DND-41 (cell line): Measurements from ENCODE around the gene TMEM131L.

Source experiments
- EZH2 ChIP-seq: IDR thresholded peaks from 3 replicates; pipeline ENCODE4 v1.6.1; 2012; ENCODE audit warnings: borderline replicate concordance, low read depth, mild to moderate bottlenecking, moderate library complexity, low read length, inconsistent platforms; ENCODE audit not compliant: severe bottlenecking
- TF ChIP-seq, protein P1 (sequence below): IDR thresholded peaks from 2 replicates; pipeline ENCODE4 v1.5.1; 2012; ENCODE audit warnings: borderline replicate concordance, low read length, moderate library complexity, mild to moderate bottlenecking; ENCODE audit not compliant: poor library complexity, severe bottlenecking; ENCODE audit errors: extremely low read depth

DNA sequence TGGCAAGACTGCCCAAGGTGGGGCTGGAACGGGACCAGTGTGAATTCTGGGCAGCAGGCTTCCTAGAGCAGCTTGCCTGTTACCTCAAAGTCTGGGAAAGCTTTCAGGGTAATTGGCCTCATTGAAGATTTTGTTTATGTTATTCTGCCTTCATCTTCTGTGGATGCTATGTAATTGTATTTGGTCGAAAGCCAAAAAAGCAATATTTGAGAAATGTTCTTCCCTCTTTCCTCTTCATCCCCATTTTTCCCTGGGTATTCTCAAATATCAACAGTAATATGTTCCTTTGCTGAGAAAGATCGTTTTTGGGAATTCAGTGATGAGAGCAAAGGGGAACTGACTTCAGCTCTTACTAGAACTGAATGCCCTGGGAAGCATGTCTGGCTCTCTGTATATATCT, 12.9 kb downstream of the TMEM131L start:
- no peak for TF ChIP-seq EZH2
- TF ChIP-seq, protein P1, sequence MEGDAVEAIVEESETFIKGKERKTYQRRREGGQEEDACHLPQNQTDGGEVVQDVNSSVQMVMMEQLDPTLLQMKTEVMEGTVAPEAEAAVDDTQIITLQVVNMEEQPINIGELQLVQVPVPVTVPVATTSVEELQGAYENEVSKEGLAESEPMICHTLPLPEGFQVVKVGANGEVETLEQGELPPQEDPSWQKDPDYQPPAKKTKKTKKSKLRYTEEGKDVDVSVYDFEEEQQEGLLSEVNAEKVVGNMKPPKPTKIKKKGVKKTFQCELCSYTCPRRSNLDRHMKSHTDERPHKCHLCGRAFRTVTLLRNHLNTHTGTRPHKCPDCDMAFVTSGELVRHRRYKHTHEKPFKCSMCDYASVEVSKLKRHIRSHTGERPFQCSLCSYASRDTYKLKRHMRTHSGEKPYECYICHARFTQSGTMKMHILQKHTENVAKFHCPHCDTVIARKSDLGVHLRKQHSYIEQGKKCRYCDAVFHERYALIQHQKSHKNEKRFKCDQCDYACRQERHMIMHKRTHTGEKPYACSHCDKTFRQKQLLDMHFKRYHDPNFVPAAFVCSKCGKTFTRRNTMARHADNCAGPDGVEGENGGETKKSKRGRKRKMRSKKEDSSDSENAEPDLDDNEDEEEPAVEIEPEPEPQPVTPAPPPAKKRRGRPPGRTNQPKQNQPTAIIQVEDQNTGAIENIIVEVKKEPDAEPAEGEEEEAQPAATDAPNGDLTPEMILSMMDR = no peak
